ENCODE measurements around the gene STK4.

STK4 gene

GRCh38 chr20:45029884-45030283 is 63.6 kb downstream of the STK4 start:
- no peak for DNase-seq

DNA sequence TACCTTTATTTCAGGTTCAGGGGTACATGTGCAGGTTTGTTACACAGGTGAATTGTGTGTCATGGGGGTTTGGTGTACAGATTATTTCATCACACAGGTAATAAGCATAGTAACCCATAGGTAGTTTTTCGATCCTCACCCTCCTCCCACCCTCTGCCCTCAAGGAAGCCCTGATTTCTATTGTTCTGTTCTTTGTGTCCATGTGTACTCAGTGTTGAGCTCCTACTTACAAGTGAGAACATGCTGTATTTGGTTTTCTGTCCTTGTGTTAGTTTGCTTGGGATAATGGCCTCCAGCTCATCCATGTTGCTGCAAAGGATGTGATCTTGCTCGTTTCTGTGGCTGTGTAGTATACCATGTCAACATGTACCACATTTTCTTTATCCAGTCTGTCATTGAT is 66.0 kb downstream of the STK4 start:
- no peak for DNase-seq

DNA sequence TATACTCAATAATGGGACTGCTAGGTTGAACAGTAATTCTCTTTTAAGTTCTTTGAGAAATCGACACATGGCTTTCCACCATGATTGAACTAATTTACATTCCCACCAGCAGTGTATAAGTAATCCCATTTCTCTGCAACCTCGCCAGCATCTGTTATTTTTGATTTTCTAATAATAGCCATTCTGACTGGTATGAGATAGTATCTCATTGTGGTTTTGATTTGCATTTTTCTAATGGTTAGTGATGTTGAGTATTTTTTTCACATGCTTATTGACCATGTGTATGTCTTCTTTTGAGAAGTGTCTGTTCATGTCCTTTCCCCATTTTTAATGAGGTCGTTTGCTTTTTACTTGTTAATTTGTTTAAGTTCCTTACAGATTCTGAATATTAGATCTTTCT is 66.5 kb downstream of the STK4 start:
- DNase-seq: no peak

GRCh38 chr20:45034436-45034835 is 68.1 kb downstream of the STK4 start:
- DNase-seq: no peak

DNA sequence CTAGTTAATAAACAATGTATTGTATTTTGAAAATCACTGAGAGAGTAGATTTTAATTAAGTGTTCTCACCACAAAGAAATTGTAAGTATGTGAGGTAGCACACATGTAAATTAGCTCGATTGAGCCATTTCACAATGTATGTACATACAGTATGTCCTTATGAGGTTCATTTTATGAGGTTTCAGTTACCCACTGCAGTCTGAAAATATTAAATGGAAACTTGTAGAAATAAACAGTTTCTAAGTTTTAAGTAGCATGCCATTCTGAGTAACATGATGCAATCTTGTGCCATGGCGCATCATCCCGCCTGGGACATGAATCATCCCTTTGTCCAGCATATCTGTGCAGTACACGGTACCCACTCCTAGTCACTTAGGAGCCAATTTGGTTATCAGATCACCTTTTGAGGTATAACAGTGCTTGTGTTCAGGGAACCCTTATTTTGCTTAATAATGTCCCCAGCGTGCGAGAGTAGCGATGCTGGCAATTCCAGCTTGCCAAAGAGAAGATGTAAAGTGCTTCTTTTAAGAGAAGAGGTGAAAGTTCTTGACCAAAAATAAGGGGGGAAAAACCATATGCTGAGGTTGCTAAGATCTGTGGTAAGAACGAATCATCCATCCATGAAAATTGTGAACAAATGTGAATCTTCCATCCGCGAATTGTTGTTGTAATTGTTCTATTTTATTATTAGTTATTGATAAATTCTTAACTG is 69.9 kb downstream of the STK4 start:
- DNase-seq: peak in 1 of 5 experiments; percentile 33

- DNase-seq: no peak
These were observed 70.7 kb downstream of the STK4 start for GRCh38 chr20:45037050-45037449.

DNA sequence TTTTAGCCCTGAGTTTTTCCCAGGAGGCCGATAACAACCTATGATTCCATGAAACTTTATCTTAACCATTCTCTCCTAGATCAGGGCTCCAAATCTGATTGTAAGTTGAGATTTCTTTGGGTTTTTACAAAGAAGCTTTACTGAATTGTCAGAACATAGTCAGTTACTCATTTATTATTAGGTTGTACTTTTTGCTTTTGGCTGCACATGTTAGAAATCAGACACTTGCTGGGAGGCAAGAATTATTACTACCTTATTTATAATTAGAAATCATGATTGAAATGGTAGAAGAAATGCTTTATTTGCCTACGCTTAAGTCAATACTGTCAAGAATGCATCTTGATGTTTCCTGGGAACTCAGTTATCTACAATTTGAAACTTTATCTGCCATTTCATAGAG is 71.3 kb downstream of the STK4 start:
- DNase-seq: no peak

- DNase-seq: no peak
These were observed 72.6 kb downstream of the STK4 start for GRCh38 chr20:45038745-45039474.

DNA sequence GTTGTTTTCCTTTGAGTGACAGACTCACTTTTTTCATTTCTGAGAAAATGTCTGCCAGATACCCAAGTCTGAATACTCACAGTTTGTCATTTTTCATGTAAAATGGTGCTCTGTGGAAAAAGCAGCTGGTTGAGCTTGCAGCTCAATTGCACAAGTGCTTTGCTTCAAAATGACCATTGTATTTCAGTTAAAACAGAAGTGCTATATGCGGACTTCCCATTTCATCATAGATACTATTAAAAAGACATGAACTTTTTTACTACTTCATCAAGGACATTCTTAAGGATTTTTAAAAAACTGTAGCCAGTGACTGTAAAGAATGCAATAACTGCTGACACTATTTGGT is 73.1 kb downstream of the STK4 start:
- DNase-seq: no peak

DNA sequence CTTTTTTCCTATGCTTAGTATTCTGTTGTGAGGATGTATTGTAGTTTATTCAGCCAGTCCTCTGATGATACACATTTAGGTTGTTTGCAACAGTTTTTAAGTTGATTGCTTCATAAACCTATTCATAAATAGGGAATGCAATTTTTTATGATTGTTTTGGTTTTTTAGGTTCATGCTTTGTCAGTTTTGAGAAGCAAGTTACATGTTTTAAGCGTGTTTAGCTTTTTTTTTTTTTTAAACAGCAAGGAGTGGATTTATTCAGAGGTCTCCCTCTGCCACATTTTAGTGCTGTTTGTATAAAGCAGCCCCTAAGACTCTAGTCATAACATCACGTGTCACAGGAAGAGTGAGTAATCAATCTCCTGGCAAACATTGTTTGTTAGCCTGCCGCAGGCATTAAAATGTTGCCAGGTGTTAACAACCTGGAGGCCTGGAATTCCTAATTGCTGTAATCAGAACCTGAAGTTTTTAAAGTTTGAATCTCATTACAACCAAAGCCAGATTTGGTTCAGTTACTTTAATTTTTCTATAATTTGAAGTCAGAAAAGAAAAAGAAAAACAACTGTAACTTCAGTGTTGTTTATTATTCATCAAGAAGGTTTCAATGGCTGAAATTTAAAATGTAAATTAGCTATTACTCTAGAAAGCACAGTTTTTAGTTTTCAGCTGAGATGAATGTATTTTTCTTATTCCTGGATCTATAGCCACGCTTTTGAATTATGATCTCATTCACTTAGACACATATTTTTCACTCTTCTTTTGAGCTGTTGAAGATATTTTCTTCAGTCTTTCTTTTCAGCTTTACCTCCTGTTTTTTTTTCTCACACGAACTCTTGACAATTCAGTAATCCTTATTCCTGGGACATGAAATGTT is 75.4 kb downstream of the STK4 start:
- no peak for DNase-seq

DNA sequence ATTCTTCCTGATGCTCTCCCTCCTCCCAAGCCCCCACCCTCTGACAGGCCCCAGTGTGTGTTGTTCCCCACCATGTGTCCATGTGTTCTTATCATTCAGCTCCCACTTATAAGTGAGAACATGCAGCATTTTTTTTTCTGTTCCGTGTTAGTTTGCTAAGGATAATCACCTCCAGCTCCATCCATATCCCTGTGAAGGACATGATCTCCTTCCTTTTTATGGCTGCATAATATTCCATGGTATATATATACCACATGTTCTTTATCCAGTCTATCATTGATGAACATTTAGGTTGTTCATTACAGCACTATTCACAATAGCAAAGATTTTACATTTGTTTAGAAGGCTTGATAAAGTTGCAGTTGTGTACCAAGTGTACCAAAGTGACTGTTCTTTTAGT is 76.7 kb downstream of the STK4 start:
- no peak for DNase-seq

DNA sequence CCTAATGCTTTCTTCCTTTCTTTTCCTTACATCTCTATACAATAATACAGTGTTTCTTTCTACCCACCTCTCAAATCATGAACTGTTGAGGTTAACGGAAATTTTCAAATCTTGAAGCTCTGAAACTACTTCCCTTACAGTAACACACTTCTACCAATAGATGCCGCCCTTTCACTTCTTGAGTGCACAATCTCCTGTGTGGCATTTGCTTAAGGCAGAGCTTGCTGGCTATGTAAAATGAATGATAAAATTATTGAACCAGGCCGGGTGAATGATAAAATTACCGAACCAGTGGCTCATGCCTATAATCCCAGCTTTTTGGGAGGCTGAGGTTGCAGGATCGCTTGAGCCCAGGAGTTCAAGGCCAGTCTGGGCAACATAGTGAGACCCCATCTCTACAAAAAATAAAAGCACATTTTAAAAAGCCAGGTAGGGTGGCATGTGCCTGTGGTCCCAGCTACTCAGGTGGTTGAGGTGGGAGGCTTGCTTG is 77.8 kb downstream of the STK4 start:
- peak in 3 of 5 experiments; percentile 13 to 79 (median 37) for DNase-seq

GRCh38 chr20:45044601-45045000 is 78.3 kb downstream of the STK4 start:
- DNase-seq: no peak

DNA sequence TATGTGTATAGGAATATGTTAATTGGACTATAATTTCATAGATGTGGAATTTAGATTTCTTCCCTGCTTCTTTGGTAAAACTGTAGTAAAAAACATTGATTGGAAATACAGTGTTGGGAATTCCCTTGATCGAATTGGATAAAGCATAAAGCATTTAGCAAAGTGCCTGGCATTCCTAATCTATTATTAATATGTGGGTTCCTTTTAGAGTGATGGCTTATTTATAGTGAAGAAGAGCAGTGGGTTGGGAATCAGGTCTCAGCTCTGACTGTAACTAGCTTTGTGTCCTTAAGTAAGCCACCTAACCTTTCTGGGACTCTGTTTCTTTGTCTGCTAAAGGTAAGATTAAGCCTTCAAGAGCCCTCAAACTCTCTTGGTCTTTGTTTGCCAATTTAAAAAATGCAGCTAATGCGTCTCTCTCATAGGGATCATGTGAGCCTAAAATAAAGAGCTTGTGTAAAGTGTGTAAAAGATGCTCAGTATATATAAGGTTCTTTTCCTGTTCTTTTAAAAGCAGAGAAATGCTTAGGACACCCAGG is 81.3 kb downstream of the STK4 start:
- no peak for DNase-seq

DNA sequence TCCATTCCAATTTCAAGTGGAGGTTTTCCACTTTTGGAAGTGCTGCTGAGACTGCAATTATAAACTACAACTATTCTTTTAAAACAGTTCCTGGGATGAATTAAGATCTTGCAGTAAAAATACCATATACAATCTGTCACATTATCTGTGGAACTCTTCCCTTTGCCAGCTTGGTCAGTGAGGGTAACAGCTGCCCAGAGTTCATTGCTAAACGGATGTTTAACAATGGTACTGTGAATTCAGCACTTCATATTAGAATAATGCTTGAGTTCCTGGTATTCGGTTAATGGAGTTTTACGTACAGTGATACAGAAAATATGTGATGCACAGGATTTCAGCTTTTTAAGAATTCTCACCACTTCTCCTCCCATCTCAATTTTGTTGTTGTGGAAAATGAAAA is 83.1 kb downstream of the STK4 start:
- DNase-seq: no peak

- DNase-seq: peak in 1 of 5 experiments; percentile 30
These were observed 83.7 kb downstream of the STK4 start for GRCh38 chr20:45049904-45050471.

- DNase-seq: peak in 2 of 5 experiments; percentile 4 to 63
These were observed 85.1 kb downstream of the STK4 start for GRCh38 chr20:45051204-45052060.

GRCh38 chr20:45052698-45053429 is 86.6 kb downstream of the STK4 start:
- peak in 2 of 5 experiments; percentile 30 to 80 for DNase-seq

GRCh38 chr20:45053430-45054351 is 87.4 kb downstream of the STK4 start:
- DNase-seq: no peak

DNA sequence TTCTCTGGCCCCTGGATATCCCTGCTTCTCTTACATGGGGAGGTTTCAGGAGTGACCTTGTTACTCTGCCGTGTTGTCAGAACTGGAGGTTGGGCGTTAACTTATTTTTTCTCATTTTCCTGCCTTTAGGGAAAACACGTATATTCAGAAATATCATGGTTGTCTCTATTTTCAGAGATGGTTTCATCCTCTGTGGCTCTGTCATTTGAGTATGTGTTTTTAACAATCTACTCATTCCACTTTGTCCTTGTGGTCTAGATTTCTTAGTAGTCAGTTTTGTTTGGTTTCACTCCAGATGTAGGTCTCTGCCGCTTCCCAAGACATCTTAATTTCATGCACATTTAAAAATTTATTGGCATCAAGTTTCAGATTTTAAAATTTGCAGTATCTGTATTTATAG is 88.7 kb downstream of the STK4 start:
- DNase-seq: no peak

Measured in T-helper 2 cell (primary cell).